ENCODE results near the gene HAPLN3. TPM values are rescaled to one million over a fixed set of nuclear protein-coding genes. Genes with fewer than 3 reads are reported as not detected.
A peak's percentile ranks its signal among the peaks of the same experiment; 100 is the strongest.

Gene HAPLN3
- total RNA-seq, 1 donor from 2014 or later, result 16.9 TPM

DNA sequence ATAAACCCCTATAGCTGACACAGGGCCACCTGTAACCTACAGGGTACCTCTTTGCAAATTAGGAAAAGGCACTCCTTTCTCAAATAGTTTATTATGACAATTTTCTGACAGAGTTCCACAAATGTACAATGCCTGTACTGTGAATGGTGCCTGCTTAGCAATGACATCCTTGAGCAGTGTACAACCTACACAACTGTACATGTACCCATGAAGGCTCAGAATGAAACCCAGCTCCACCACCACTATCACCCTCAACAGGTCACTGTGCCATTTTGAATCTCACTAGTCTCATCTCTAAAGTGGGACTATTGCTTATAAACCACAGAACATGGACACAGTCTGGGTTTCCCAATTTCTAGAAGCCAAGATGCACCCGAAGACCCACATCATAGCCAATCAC, 10.8 kb upstream of the HAPLN3 start:
- Histone ChIP-seq H3K4me3 (no peak overlapping the region), H3K9me3 (no peaks in the 10 kb centered on the region), H3K27me3 (no peaks in the 10 kb centered on the region), H3K27ac (peak overlapping the region; percentile 89), H3K4me1 (peaks cover 87% of the 10 kb centered on the region), H3K36me3 (peaks cover 0 to 51% of the 10 kb centered on the region in 2 donors)
- intact Hi-C loops (cut with DNase I), result loop anchor here (5.0 kb wide), 1 partner anchor 271 kb away; no protein-coding TSS in a partner anchor
- no peak for DNase-seq (ENCODE audit: extremely low spot score in 2 of 2)
- TF ChIP-seq POLR2A (IDR thresholded peaks at IDR 0.05) (no peak), POLR2AphosphoS5 (IDR thresholded peaks at IDR 0.05; ENCODE audit: insufficient read depth in 1 of 2, low read depth in 1 of 2) (no peak)
- TF ChIP-seq, protein P1, sequence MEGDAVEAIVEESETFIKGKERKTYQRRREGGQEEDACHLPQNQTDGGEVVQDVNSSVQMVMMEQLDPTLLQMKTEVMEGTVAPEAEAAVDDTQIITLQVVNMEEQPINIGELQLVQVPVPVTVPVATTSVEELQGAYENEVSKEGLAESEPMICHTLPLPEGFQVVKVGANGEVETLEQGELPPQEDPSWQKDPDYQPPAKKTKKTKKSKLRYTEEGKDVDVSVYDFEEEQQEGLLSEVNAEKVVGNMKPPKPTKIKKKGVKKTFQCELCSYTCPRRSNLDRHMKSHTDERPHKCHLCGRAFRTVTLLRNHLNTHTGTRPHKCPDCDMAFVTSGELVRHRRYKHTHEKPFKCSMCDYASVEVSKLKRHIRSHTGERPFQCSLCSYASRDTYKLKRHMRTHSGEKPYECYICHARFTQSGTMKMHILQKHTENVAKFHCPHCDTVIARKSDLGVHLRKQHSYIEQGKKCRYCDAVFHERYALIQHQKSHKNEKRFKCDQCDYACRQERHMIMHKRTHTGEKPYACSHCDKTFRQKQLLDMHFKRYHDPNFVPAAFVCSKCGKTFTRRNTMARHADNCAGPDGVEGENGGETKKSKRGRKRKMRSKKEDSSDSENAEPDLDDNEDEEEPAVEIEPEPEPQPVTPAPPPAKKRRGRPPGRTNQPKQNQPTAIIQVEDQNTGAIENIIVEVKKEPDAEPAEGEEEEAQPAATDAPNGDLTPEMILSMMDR (IDR thresholded peaks at IDR 0.05), result no peak

GRCh38 chr15:88905576-88905975, 10.2 kb upstream of the HAPLN3 start:
- DNase-seq (ENCODE audit: extremely low spot score in 2 of 2), result no peak
- intact Hi-C loops (cut with DNase I), result loop anchor here (5.0 kb wide), 1 partner anchor 272 kb away; no protein-coding TSS in a partner anchor
- no peaks in the 10 kb centered on the region for H3K9me3 ChIP-seq
- TF ChIP-seq POLR2AphosphoS5 (IDR thresholded peaks at IDR 0.05; ENCODE audit: insufficient read depth in 1 of 2, low read depth in 1 of 2) (no peak), POLR2A (IDR thresholded peaks at IDR 0.05) (no peak)
- TF ChIP-seq, protein P1 (IDR thresholded peaks at IDR 0.05), result no peak
- peak overlapping the region; percentile 89 for H3K27ac ChIP-seq
- H3K27me3 ChIP-seq, result no peaks in the 10 kb centered on the region
- H3K36me3 ChIP-seq, result peaks cover 0 to 51% of the 10 kb centered on the region in 2 donors
- peaks cover 81% of the 10 kb centered on the region for H3K4me1 ChIP-seq
- no peak overlapping the region for H3K4me3 ChIP-seq

GRCh38 chr15:88904624-88905327, 9.4 kb upstream of the HAPLN3 start:
- Histone ChIP-seq H3K4me1 (peaks cover 73% of the 10 kb centered on the region), H3K27ac (peak overlapping the region; percentile 89)

GRCh38 chr15:88904257-88904623, 8.9 kb upstream of the HAPLN3 start:
- Histone ChIP-seq H3K27ac (peak overlapping the region; percentile 89), H3K9me3 (no peaks in the 10 kb centered on the region), H3K27me3 (no peaks in the 10 kb centered on the region), H3K4me3 (no peak overlapping the region), H3K36me3 (peaks cover 0 to 41% of the 10 kb centered on the region in 2 donors), H3K4me1 (peaks cover 69% of the 10 kb centered on the region)
- TF ChIP-seq, protein P1 (IDR thresholded peaks at IDR 0.05), result no peak
- TF ChIP-seq POLR2AphosphoS5 (IDR thresholded peaks at IDR 0.05; ENCODE audit: insufficient read depth in 1 of 2, low read depth in 1 of 2), result no peak
- no peak for TF ChIP-seq POLR2A (IDR thresholded peaks at IDR 0.05)
- DNase-seq (ENCODE audit: extremely low spot score in 2 of 2), result no peak
- intact Hi-C loops (cut with DNase I), result no loop called here

More at GRCh38 chr15:88904624-88905327, 9.4 kb upstream of the HAPLN3 start:
- H3K4me3 ChIP-seq, result no peak overlapping the region
- DNase-seq (ENCODE audit: extremely low spot score in 2 of 2), result no peak
- TF ChIP-seq, protein P1 (IDR thresholded peaks at IDR 0.05), result peak; percentile 96 to 99 (median 96)
- TF ChIP-seq POLR2A (IDR thresholded peaks at IDR 0.05) (no peak), POLR2AphosphoS5 (IDR thresholded peaks at IDR 0.05; ENCODE audit: insufficient read depth in 1 of 2, low read depth in 1 of 2) (peak in 1 of 2 donors; percentile 49)
- H3K36me3 ChIP-seq, result peaks cover 0 to 44% of the 10 kb centered on the region in 2 donors
- intact Hi-C loops (cut with DNase I), result loop anchor here (5.0 kb wide), 1 partner anchor 273 kb away; no protein-coding TSS in a partner anchor
- H3K9me3 ChIP-seq, result no peaks in the 10 kb centered on the region
- H3K27me3 ChIP-seq, result no peaks in the 10 kb centered on the region

- Histone ChIP-seq H3K4me3 (no peak overlapping the region), H3K36me3 (peaks cover 0 to 28% of the 10 kb centered on the region in 2 donors), H3K4me1 (peaks cover 68% of the 10 kb centered on the region), H3K27me3 (no peaks in the 10 kb centered on the region), H3K9me3 (no peaks in the 10 kb centered on the region), H3K27ac (no peak overlapping the region)
- intact Hi-C loops (cut with DNase I), result no loop called here
- no peak for DNase-seq (ENCODE audit: extremely low spot score in 2 of 2)
- TF ChIP-seq POLR2A (IDR thresholded peaks at IDR 0.05) (no peak), POLR2AphosphoS5 (IDR thresholded peaks at IDR 0.05; ENCODE audit: insufficient read depth in 1 of 2, low read depth in 1 of 2) (no peak)
- TF ChIP-seq, protein P1 (IDR thresholded peaks at IDR 0.05), result no peak
These were observed 7.5 kb upstream of the HAPLN3 start for GRCh38 chr15:88902846-88903245.

All from vagina (tissue), 2 donors.